AG04450 (cell line): Measurements from ENCODE around the gene SH3PXD2A. TPM values are rescaled to one million over a fixed set of nuclear protein-coding genes. Genes with fewer than 3 reads are reported as not detected.
"Not testable (repeated sequence)": the region's sequence is repeated elsewhere in the genome, so short reads cannot be mapped to it uniquely, and the experiment has no call there.

Source experiments
- CTCF ChIA-PET: fragments of 300-600, 350-600 bp; formaldehyde crosslinking; extraction: SDS; loops from one replicate; lab custom pipeline; 2022; ENCODE audit warnings: antibody characterized with exemption, inconsistent platforms; lab: Charles Lee
- POLR2A ChIA-PET: fragments of 350-600 bp; formaldehyde crosslinking; extraction: SDS; loops from one replicate; lab custom pipeline; 2021; ENCODE audit warnings: antibody characterized with exemption, inconsistent platforms; lab: Yijun Ruan, JAX
- DNase-seq: peaks from one replicate; pipeline ENCODE4 v3.0.0-alpha.2; 2011; ENCODE audit warnings: low read depth, low spot score
- H3K27ac ChIP-seq: one replicate; pipeline ENCODE4 v1.5.1; 2012; ENCODE audit warnings: low read depth, low read length, control low read depth
- H3K27me3 ChIP-seq: one replicate; pipeline ENCODE4 v1.6.0; 2012; ENCODE audit warnings: low read length; ENCODE audit not compliant: control insufficient read depth, insufficient read depth
- H3K4me3 ChIP-seq: 2 replicates; pipeline ENCODE4 v1.5.1; 2011; ENCODE audit warnings: mild to moderate bottlenecking, low read depth, low read length, control low read depth
- H3K9me3 ChIP-seq: 2 replicates; pipeline ENCODE4 v1.5.1; 2012; ENCODE audit warnings: low read length; ENCODE audit not compliant: control insufficient read depth, insufficient read depth
- polyA plus RNA-seq: library from polyadenylated mRNA; depleted of rRNA; stranded (reverse); fragments of >200 nt; gene quantifications from 2 replicates; pipeline ENCODE4 v1.2.3, GENCODE V29; 2011
- TF ChIP-seq, protein P1 (sequence below): IDR thresholded peaks from 2 replicates; pipeline ENCODE4 v1.5.1; 2011; ENCODE audit warnings: low read depth, low read length, control low read depth, inconsistent platforms

The SH3PXD2A gene
- polyA plus RNA-seq, 1 experiment: 22.9 TPM

DNA sequence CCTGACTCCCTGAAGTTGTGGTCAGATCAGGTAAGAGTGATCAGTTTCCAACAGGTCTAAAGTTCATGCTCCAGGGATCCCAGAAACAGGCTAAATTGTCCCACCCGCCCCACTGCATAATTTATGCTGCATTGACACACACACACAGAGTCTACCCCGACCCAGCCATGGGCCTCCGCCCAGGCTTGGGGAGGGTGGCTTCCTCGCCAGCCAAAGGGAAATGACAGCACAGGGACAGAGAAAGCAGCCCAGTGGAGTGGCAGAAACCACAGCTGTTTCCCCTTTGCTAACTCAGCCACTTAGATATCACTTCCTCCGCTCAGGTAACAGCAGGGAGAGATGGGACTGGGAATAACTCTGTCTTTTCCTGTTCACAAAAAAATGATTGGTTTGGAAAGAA is 9.4 kb downstream of the SH3PXD2A start:
- ChIA-PET CTCF (no interaction called here), POLR2A (no interaction called here)
- Histone ChIP-seq H3K9me3 (no peaks in the 10 kb centered on the region), H3K4me3 (no peak overlapping the region), H3K27me3 (no peaks in the 10 kb centered on the region), H3K27ac (no peak overlapping the region)
- TF ChIP-seq, protein P1, sequence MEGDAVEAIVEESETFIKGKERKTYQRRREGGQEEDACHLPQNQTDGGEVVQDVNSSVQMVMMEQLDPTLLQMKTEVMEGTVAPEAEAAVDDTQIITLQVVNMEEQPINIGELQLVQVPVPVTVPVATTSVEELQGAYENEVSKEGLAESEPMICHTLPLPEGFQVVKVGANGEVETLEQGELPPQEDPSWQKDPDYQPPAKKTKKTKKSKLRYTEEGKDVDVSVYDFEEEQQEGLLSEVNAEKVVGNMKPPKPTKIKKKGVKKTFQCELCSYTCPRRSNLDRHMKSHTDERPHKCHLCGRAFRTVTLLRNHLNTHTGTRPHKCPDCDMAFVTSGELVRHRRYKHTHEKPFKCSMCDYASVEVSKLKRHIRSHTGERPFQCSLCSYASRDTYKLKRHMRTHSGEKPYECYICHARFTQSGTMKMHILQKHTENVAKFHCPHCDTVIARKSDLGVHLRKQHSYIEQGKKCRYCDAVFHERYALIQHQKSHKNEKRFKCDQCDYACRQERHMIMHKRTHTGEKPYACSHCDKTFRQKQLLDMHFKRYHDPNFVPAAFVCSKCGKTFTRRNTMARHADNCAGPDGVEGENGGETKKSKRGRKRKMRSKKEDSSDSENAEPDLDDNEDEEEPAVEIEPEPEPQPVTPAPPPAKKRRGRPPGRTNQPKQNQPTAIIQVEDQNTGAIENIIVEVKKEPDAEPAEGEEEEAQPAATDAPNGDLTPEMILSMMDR: no peak
- DNase-seq: no peak

DNA sequence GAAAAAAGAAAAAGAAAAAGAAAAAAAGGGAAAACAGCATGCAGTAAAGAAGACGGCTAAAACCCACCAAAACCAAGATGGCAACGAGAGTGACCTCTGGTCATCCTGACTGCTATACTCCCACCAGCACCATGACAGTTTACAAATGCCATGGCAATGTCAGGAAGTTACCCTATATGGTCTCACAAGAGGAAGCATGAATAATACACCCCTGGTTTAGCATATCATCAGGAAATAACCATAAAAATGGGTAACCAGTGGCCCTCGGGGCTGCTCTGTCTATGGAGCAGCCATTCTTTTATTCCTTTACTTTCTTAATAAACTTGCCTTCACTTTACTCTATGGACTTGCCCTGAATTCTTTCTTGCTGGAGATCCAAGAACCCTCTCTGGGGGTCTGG is 10.0 kb downstream of the SH3PXD2A start:
- DNase-seq, H3K27ac ChIP-seq, H3K9me3 ChIP-seq, POLR2A ChIA-PET, H3K27me3 ChIP-seq, CTCF ChIA-PET, H3K4me3 ChIP-seq: not testable (repeated sequence)

DNA sequence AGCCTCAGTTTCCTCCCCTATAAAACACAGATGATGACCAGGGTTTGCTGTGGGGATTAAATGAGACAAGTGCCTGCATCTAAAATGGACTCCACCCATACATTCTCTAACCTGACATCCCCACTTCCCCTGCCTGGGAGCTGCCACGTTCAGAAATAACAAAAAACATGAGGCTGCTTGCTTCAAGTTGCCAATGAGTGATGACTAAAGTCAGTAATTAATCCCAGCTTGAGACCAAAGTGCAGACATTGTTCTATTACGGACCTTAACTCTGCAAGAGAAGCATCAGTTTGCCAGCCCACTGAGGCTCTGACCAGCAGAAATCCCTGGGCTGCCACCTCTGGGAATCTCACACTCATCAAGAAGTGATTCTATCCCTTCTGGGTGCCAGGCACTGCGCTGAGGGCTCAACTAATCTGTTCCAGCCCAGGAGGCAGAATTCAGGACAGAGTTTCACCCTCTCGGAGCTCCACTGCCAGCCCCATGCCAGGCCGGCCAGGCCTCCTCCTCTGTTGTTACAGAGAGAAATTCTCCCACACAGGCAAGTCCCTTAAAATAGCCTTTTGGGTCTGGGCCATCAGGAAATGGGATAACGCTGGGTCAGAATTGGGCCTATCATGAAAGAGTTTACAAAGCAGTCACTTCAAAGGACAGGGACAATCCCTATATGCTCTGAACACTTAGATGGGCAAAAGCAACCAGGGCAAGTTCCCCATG is 11.4 kb downstream of the SH3PXD2A start:
- H3K9me3 ChIP-seq: no peaks in the 10 kb centered on the region
- POLR2A ChIA-PET: no interaction called here
- CTCF ChIA-PET: no interaction called here
- no peak overlapping the region for H3K4me3 ChIP-seq
- H3K27me3 ChIP-seq: no peaks in the 10 kb centered on the region
- no peak for DNase-seq
- H3K27ac ChIP-seq: no peak overlapping the region
- TF ChIP-seq, protein P1: no peak

DNA sequence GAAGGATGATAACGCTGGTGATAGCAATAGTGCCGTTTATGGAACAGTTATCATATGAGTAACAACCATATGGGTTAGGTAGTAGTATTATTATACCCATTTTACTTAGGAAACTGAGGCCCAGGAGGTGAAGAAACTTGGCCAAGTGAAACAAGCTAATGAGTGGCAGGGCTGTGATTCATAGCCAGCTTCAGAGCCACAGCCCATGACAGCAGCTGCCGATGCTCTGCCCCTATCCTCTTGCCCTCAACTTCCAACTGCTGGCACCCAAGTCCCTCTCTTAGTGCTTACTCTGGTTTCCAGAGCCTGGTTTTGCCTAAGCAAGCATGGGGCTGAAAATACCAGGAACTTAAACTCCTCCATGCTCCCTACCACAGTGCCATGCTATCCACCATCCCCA is 12.3 kb downstream of the SH3PXD2A start:
- H3K27ac ChIP-seq: no peak overlapping the region
- H3K9me3 ChIP-seq: no peaks in the 10 kb centered on the region
- no peak for DNase-seq
- TF ChIP-seq, protein P1: no peak
- CTCF ChIA-PET: interaction anchor here (0.9 to 1.0 kb wide), 2 partner anchors 16 to 130 kb away, joined by 3 read pairs; no protein-coding TSS in a partner anchor
- POLR2A ChIA-PET: no interaction called here
- no peak overlapping the region for H3K4me3 ChIP-seq
- no peaks in the 10 kb centered on the region for H3K27me3 ChIP-seq

DNA sequence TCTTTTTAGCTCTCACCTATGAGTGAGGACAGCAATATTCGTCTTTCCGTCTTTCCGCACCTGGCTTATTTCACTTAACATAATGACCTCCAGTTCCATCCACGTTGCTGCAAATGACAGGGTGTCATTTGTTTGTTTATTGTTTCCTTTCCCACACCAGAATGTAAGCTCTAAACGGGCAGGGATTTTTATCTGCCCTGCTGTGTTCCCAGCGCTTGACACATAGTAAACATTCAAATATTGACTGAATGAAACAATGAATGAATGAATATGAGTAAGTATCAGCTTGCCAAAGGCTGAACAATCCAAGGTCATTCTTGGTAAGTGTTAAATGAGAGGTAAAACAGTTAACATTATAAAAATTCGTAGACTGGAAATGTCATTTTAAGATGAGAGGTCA is 12.8 kb downstream of the SH3PXD2A start:
- H3K27me3 ChIP-seq: no peaks in the 10 kb centered on the region
- DNase-seq: no peak
- no peak overlapping the region for H3K4me3 ChIP-seq
- ChIA-PET CTCF (interaction anchor here (0.9 to 1.0 kb wide), 2 partner anchors 16 to 130 kb away, joined by 3 read pairs; no protein-coding TSS in a partner anchor), POLR2A (no interaction called here)
- TF ChIP-seq, protein P1: no peak
- no peaks in the 10 kb centered on the region for H3K9me3 ChIP-seq
- no peak overlapping the region for H3K27ac ChIP-seq
